H9 (cell line): ENCODE measurements around the gene KIF26B. TPM values are rescaled to one million over a fixed set of nuclear protein-coding genes. Genes with fewer than 3 reads are reported as not detected.

ENCODE experiments used
- DNase-seq: peaks from one replicate; pipeline ENCODE4 v3.0.0-alpha.2; 2017
- H2AFZ ChIP-seq: one replicate; pipeline ENCODE4 v1.6.1; 2013; ENCODE audit warnings: mild to moderate bottlenecking, low read length, control low read depth, moderate library complexity
- H2AK5ac ChIP-seq: 2 replicates; pipeline ENCODE4 v1.6.1; 2013; ENCODE audit warnings: low read length, control low read depth, mixed read lengths; ENCODE audit not compliant: insufficient read length
- H2BK120ac ChIP-seq: one replicate; pipeline ENCODE4 v1.6.1; 2013; ENCODE audit warnings: low read depth, mild to moderate bottlenecking, low read length, control low read depth, inconsistent platforms; ENCODE audit not compliant: poor library complexity, severe bottlenecking
- H2BK12ac ChIP-seq: 2 replicates; pipeline ENCODE4 v1.6.1; 2013; ENCODE audit warnings: low read length, control low read depth, mixed read lengths, low read depth; ENCODE audit not compliant: insufficient read length
- H2BK15ac ChIP-seq: 2 replicates; pipeline ENCODE4 v1.6.1; 2013; ENCODE audit warnings: low read depth, low read length, control low read depth
- H2BK20ac ChIP-seq: one replicate; pipeline ENCODE4 v1.6.1; 2013; ENCODE audit warnings: low read depth, mild to moderate bottlenecking, low read length, control low read depth, inconsistent platforms; ENCODE audit not compliant: poor library complexity, severe bottlenecking
- H2BK5ac ChIP-seq: 2 replicates; pipeline ENCODE4 v1.6.1; 2013; ENCODE audit warnings: low read length, control low read depth, mixed read lengths; ENCODE audit not compliant: insufficient read length
- H3K14ac ChIP-seq: 2 replicates; pipeline ENCODE4 v1.6.1; 2013; ENCODE audit warnings: low read length, control low read depth; ENCODE audit not compliant: insufficient read depth
- H3K18ac ChIP-seq: 2 replicates; pipeline ENCODE4 v1.6.1; 2013; ENCODE audit warnings: low read depth, mild to moderate bottlenecking, mixed read lengths, low read length, control low read depth; ENCODE audit not compliant: insufficient read length
- H3K23ac ChIP-seq: 2 replicates; pipeline ENCODE4 v1.6.1; 2013; ENCODE audit warnings: low read length, control low read depth, mixed read lengths, low read depth; ENCODE audit not compliant: insufficient read length
- H3K23me2 ChIP-seq: 2 replicates; pipeline ENCODE4 v1.6.1; 2013; ENCODE audit warnings: low read depth, mild to moderate bottlenecking, mixed read lengths, low read length, control low read depth; ENCODE audit not compliant: insufficient read length, poor library complexity, severe bottlenecking
- H3K27ac ChIP-seq: 2 replicates; pipeline ENCODE4 v1.5.1; 2013; ENCODE audit warnings: low read length, control low read depth, mixed read lengths, low read depth; ENCODE audit not compliant: insufficient read length
- H3K27me3 ChIP-seq: 2 replicates; pipeline ENCODE4 v1.6.1; 2013; ENCODE audit warnings: low read length, control low read depth, inconsistent platforms; ENCODE audit not compliant: insufficient read depth
- H3K4ac ChIP-seq: 2 replicates; pipeline ENCODE4 v1.6.1; 2013; ENCODE audit warnings: low read depth, mild to moderate bottlenecking, control low read depth, inconsistent platforms, low read length, moderate library complexity
- H3K4me1 ChIP-seq: 2 replicates; pipeline ENCODE4 v1.6.1; 2013; ENCODE audit warnings: low read length, control low read depth, inconsistent platforms; ENCODE audit not compliant: insufficient read depth
- H3K4me2 ChIP-seq: 2 replicates; pipeline ENCODE4 v1.6.1; 2013; ENCODE audit warnings: low read length, control low read depth, mixed read lengths; ENCODE audit not compliant: insufficient read length, insufficient read depth
- H3K56ac ChIP-seq: 2 replicates; pipeline ENCODE4 v1.6.1; 2013; ENCODE audit warnings: low read depth, mild to moderate bottlenecking, mixed read lengths, low read length, control low read depth; ENCODE audit not compliant: insufficient read length
- H3K79me1 ChIP-seq: 2 replicates; pipeline ENCODE4 v1.6.1; 2013; ENCODE audit warnings: low read depth, mild to moderate bottlenecking, moderate library complexity, low read length, control low read depth, inconsistent platforms; ENCODE audit not compliant: insufficient read depth, poor library complexity, severe bottlenecking
- H3K79me2 ChIP-seq: 2 replicates; pipeline ENCODE4 v1.6.1; 2013; ENCODE audit warnings: low read length, control low read depth, inconsistent platforms; ENCODE audit not compliant: insufficient read depth
- H3K9ac ChIP-seq: 2 replicates; pipeline ENCODE4 v1.6.1; 2013; ENCODE audit warnings: low read length, control low read depth, mixed read lengths; ENCODE audit not compliant: insufficient read length; ENCODE audit errors: extremely low read depth
- H3K9me3 ChIP-seq: one replicate; pipeline ENCODE4 v1.6.1; 2013; ENCODE audit warnings: low read depth, low read length, inconsistent platforms; ENCODE audit not compliant: control insufficient read depth
- H3T11ph ChIP-seq: one replicate; pipeline ENCODE4 v1.6.1; 2013; ENCODE audit warnings: mild to moderate bottlenecking, low read length, control low read depth, inconsistent platforms
- H4K20me1 ChIP-seq: one replicate; pipeline ENCODE4 v1.6.1; 2013; ENCODE audit not compliant: control insufficient read depth, insufficient read length, insufficient read depth
- H4K5ac ChIP-seq: 2 replicates; pipeline ENCODE4 v1.6.1; 2013; ENCODE audit warnings: low read depth, mild to moderate bottlenecking, mixed read lengths, low read length, control low read depth; ENCODE audit not compliant: insufficient read length
- H4K8ac ChIP-seq: replicated peaks from 2 replicates; pipeline ENCODE4 v1.6.1; 2013; ENCODE audit warnings: low read length, control low read depth, mixed read lengths, low read depth; ENCODE audit not compliant: insufficient read length
- H4K91ac ChIP-seq: 2 replicates; pipeline ENCODE4 v1.6.1; 2013; ENCODE audit warnings: low read depth, mild to moderate bottlenecking, moderate library complexity, mixed read lengths, low read length, control low read depth; ENCODE audit not compliant: insufficient read length
- H3K27ac Mint-ChIP-seq, 3 experiments: 2 replicates in 2 of 3; 3 replicates in 1 of 3; pipeline ENCODE4 v1.8.0; 2020 to 2021; ENCODE audit warnings: mixed read lengths in 3 of 3, mild to moderate bottlenecking in 1 of 3, moderate library complexity in 1 of 3
- H3K27me3 Mint-ChIP-seq: 2 replicates; pipeline ENCODE4 v1.8.0; 2021; ENCODE audit warnings: low read depth, mild to moderate bottlenecking, moderate library complexity, mixed read lengths
- H3K36me3 Mint-ChIP-seq, 3 experiments: 2 replicates in 2 of 3; 3 replicates in 1 of 3; pipeline ENCODE4 v1.8.0; 2020 to 2021; ENCODE audit warnings: low read depth in 3 of 3, mixed read lengths in 3 of 3; ENCODE audit not compliant: insufficient read depth in 1 of 3
- H3K4me1 Mint-ChIP-seq, 2 experiments: 2 replicates each; pipeline ENCODE4 v1.8.0; 2020; ENCODE audit warnings: mixed read lengths in 2 of 2
- H3K4me3 Mint-ChIP-seq, 2 experiments: 2 replicates in 1 of 2; 3 replicates in 1 of 2; pipeline ENCODE4 v1.8.0; 2020 to 2021; ENCODE audit warnings: mild to moderate bottlenecking in 2 of 2, mixed read lengths in 2 of 2, moderate library complexity in 1 of 2
- H3K9me3 Mint-ChIP-seq, 2 experiments: 2 replicates in 1 of 2; 3 replicates in 1 of 2; pipeline ENCODE4 v1.8.0; 2020; ENCODE audit warnings: mild to moderate bottlenecking in 2 of 2, mixed read lengths in 2 of 2, moderate library complexity in 1 of 2
- WGBS: extraction: QIAGEN DNeasy Blood & Tissue Kit; methylation state at CpG from one replicate; pipeline ENCODE4 v1.1.7; 2013; ENCODE audit warnings: missing lambda C conversion rate, low lambda C conversion rate, mixed read lengths; ENCODE audit not compliant: insufficient read length; ENCODE audit errors: extremely low coverage; 5-methylcytosine and 5-hydroxymethylcytosine counted together
- total RNA-seq: library from RNA; stranded (reverse); gene quantifications from 2 replicates; pipeline ENCODE4 v1.2.1, GENCODE V29; 2021
- TF ChIP-seq, protein P1 (sequence below): fragments of 200-600 bp; sonication (generic); conservative IDR thresholded peaks from 3 replicates; pipeline ENCODE4 v1.8.0; 2021; ENCODE audit warnings: antibody characterized with exemption, mild to moderate bottlenecking

Gene KIF26B
- total RNA-seq, 1 experiment from 2014 or later = 0.13 TPM

DNA sequence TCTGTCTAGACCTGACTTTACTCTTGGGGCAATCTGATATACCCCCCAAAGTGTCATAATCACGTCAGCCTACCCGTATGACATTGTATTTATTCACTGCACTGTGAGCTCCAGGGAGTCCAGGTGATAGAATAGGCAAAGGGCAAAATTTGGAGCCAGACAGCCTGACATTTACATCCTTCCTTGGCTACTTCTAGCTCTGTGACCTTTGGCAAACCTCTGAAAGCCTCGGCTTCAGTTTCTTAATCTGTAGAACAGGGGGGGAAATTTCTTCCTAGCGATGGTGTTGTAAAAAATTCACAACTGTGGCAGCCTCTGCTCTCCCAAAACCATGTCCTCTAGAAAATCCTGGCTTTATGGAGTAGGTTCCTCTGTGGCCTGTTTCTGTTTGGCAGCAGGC is 240.9 kb downstream of the KIF26B start:
- no peaks in the 10 kb centered on the region for H3K79me1 ChIP-seq
- no peak overlapping the region for H2BK5ac ChIP-seq
- H3K79me2 ChIP-seq = no peaks in the 10 kb centered on the region
- Mint-ChIP-seq H3K4me3 (no peak overlapping the region), H3K36me3 (no peaks in the 10 kb centered on the region), H3K27ac (no peak overlapping the region), H3K27me3 (no peaks in the 10 kb centered on the region; the same call in 1 of the 2 replicates), H3K9me3 (no peaks in the 10 kb centered on the region; a peak in 1 of 5 replicates), H3K4me1 (peaks cover 0 to 4% of the 10 kb centered on the region in 2 experiments; a peak in 1 of 4 replicates)
- H3T11ph ChIP-seq = no peak overlapping the region
- no peak overlapping the region for H3K4ac ChIP-seq
- H3K4me2 ChIP-seq = no peak overlapping the region
- H3K9ac ChIP-seq = no peak overlapping the region
- H3K14ac ChIP-seq = no peak overlapping the region
- no peak overlapping the region for H2BK12ac ChIP-seq
- no peak overlapping the region for H3K18ac ChIP-seq
- WGBS = no CpG with 5 or more reads among the region's 4 CpGs
- no peaks in the 10 kb centered on the region for H3K23me2 ChIP-seq
- H3K56ac ChIP-seq = no peak overlapping the region
- TF ChIP-seq, protein P1, sequence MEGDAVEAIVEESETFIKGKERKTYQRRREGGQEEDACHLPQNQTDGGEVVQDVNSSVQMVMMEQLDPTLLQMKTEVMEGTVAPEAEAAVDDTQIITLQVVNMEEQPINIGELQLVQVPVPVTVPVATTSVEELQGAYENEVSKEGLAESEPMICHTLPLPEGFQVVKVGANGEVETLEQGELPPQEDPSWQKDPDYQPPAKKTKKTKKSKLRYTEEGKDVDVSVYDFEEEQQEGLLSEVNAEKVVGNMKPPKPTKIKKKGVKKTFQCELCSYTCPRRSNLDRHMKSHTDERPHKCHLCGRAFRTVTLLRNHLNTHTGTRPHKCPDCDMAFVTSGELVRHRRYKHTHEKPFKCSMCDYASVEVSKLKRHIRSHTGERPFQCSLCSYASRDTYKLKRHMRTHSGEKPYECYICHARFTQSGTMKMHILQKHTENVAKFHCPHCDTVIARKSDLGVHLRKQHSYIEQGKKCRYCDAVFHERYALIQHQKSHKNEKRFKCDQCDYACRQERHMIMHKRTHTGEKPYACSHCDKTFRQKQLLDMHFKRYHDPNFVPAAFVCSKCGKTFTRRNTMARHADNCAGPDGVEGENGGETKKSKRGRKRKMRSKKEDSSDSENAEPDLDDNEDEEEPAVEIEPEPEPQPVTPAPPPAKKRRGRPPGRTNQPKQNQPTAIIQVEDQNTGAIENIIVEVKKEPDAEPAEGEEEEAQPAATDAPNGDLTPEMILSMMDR = no peak
- no peak overlapping the region for H4K8ac ChIP-seq
- no peak overlapping the region for H4K91ac ChIP-seq
- H2AFZ ChIP-seq = no peak overlapping the region
- no peak overlapping the region for H3K23ac ChIP-seq
- no peak overlapping the region for H3K27ac ChIP-seq
- no peak overlapping the region for H2BK20ac ChIP-seq
- no peak overlapping the region for H2BK120ac ChIP-seq
- no peak overlapping the region for H2AK5ac ChIP-seq
- no peak for DNase-seq
- no peak overlapping the region for H2BK15ac ChIP-seq
- H3K9me3 ChIP-seq = no peaks in the 10 kb centered on the region
- H4K5ac ChIP-seq = no peak overlapping the region
- no peaks in the 10 kb centered on the region for H3K27me3 ChIP-seq
- H3K4me1 ChIP-seq = no peaks in the 10 kb centered on the region
- H4K20me1 ChIP-seq = no peaks in the 10 kb centered on the region
